SJCRH30 (cell line): Measurements from ENCODE around the gene RCSD1. TPM values are rescaled to one million over a fixed set of nuclear protein-coding genes. Genes with fewer than 3 reads are reported as not detected.
A peak's percentile ranks its signal among the peaks of the same experiment; 100 is the strongest.

Experiments used
- DNase-seq, 2 experiments: peaks; one replicate each; pipeline ENCODE4 v3.0.0-alpha.2; 2015 to 2020
- H3K27ac ChIP-seq: fragments of 250-450 bp; sonication (Bioruptor Pico); 2 replicates; pipeline ENCODE4 v1.5.1; 2020; ENCODE audit warnings: mild to moderate bottlenecking, moderate library complexity
- H3K27me3 ChIP-seq: fragments of 250-450 bp; sonication (Bioruptor Pico); 2 replicates; pipeline ENCODE4 v1.5.1; 2020; ENCODE audit warnings: mild to moderate bottlenecking, moderate library complexity
- H3K36me3 ChIP-seq: fragments of 250-450 bp; sonication (Bioruptor Pico); 2 replicates; pipeline ENCODE4 v1.5.1; 2020; ENCODE audit warnings: mild to moderate bottlenecking, moderate library complexity
- H3K4me1 ChIP-seq: fragments of 250-450 bp; sonication (Bioruptor Pico); 2 replicates; pipeline ENCODE4 v1.5.1; 2020; ENCODE audit warnings: mild to moderate bottlenecking, moderate library complexity
- H3K4me3 ChIP-seq: fragments of 250-450 bp; sonication (Bioruptor Pico); 2 replicates; pipeline ENCODE4 v1.5.1; 2020; ENCODE audit warnings: mild to moderate bottlenecking, moderate library complexity
- H3K9me3 ChIP-seq: fragments of 250-450 bp; sonication (Bioruptor Pico); replicated peaks from 2 replicates; pipeline ENCODE4 v1.5.1; 2020; ENCODE audit warnings: mild to moderate bottlenecking, moderate library complexity
- total RNA-seq: library from RNA; depleted of rRNA; stranded (reverse); fragments of >200 nt; shearing (Covaris generic); gene quantifications from 2 replicates; pipeline ENCODE4 v1.2.3, GENCODE V29; 2014

Gene RCSD1
- total RNA-seq, 1 experiment from 2014 or later: 0.16 TPM

GRCh38 chr1:167676205-167676915 lies 46.3 kb downstream of the RCSD1 start:
- no peaks in the 10 kb centered on the region for H3K4me1 ChIP-seq
- H3K36me3 ChIP-seq: no peaks in the 10 kb centered on the region
- H3K9me3 ChIP-seq: no peaks in the 10 kb centered on the region
- H3K4me3 ChIP-seq: no peak overlapping the region
- H3K27me3 ChIP-seq: no peaks in the 10 kb centered on the region
- no peak overlapping the region for H3K27ac ChIP-seq
- no peak for DNase-seq

- no peaks in the 10 kb centered on the region for H3K4me1 ChIP-seq
- H3K36me3 ChIP-seq: no peaks in the 10 kb centered on the region
- no peaks in the 10 kb centered on the region for H3K27me3 ChIP-seq
- no peak overlapping the region for H3K27ac ChIP-seq
- DNase-seq: no peak
- H3K9me3 ChIP-seq: no peaks in the 10 kb centered on the region
- no peak overlapping the region for H3K4me3 ChIP-seq
Measured at GRCh38 chr1:167676916-167677848, 47.1 kb downstream of the RCSD1 start.

GRCh38 chr1:167678422-167678821 lies 48.4 kb downstream of the RCSD1 start:
- H3K4me3 ChIP-seq: no peak overlapping the region
- H3K4me1 ChIP-seq: peaks cover 3% of the 10 kb centered on the region; the same call in 1 of the 2 replicates
- H3K27me3 ChIP-seq: no peaks in the 10 kb centered on the region
- H3K36me3 ChIP-seq: no peaks in the 10 kb centered on the region
- H3K27ac ChIP-seq: no peak overlapping the region
- DNase-seq: no peak
- no peaks in the 10 kb centered on the region for H3K9me3 ChIP-seq

GRCh38 chr1:167678838-167679237 lies 48.8 kb downstream of the RCSD1 start:
- no peak overlapping the region for H3K4me3 ChIP-seq
- H3K4me1 ChIP-seq: peaks cover 6% of the 10 kb centered on the region; the same call in 1 of the 2 replicates
- no peaks in the 10 kb centered on the region for H3K27me3 ChIP-seq
- DNase-seq: no peak
- H3K27ac ChIP-seq: no peak overlapping the region
- H3K36me3 ChIP-seq: no peaks in the 10 kb centered on the region
- no peaks in the 10 kb centered on the region for H3K9me3 ChIP-seq

GRCh38 chr1:167679714-167680113 lies 49.7 kb downstream of the RCSD1 start:
- Histone ChIP-seq H3K4me3 (no peak overlapping the region), H3K4me1 (peaks cover 11% of the 10 kb centered on the region), H3K27me3 (no peaks in the 10 kb centered on the region), H3K27ac (no peak overlapping the region), H3K9me3 (no peaks in the 10 kb centered on the region), H3K36me3 (no peaks in the 10 kb centered on the region)
- DNase-seq: no peak

GRCh38 chr1:167681024-167681423 lies 51.0 kb downstream of the RCSD1 start:
- no peaks in the 10 kb centered on the region for H3K36me3 ChIP-seq
- no peak overlapping the region for H3K27ac ChIP-seq
- H3K27me3 ChIP-seq: no peaks in the 10 kb centered on the region
- peaks cover 11% of the 10 kb centered on the region for H3K4me1 ChIP-seq
- no peaks in the 10 kb centered on the region for H3K9me3 ChIP-seq
- no peak for DNase-seq
- H3K4me3 ChIP-seq: no peak overlapping the region

GRCh38 chr1:167681451-167682098 lies 51.5 kb downstream of the RCSD1 start:
- H3K36me3 ChIP-seq: no peaks in the 10 kb centered on the region
- no peak for DNase-seq
- H3K4me1 ChIP-seq: peaks cover 11% of the 10 kb centered on the region
- no peak overlapping the region for H3K4me3 ChIP-seq
- H3K27me3 ChIP-seq: no peaks in the 10 kb centered on the region
- no peak overlapping the region for H3K27ac ChIP-seq
- no peaks in the 10 kb centered on the region for H3K9me3 ChIP-seq

GRCh38 chr1:167683226-167683625 lies 53.2 kb downstream of the RCSD1 start:
- no peaks in the 10 kb centered on the region for H3K9me3 ChIP-seq
- DNase-seq: no peak
- no peak overlapping the region for H3K27ac ChIP-seq
- peaks cover 14% of the 10 kb centered on the region for H3K4me1 ChIP-seq
- H3K36me3 ChIP-seq: no peaks in the 10 kb centered on the region
- H3K4me3 ChIP-seq: no peak overlapping the region
- no peaks in the 10 kb centered on the region for H3K27me3 ChIP-seq

- no peaks in the 10 kb centered on the region for H3K27me3 ChIP-seq
- no peaks in the 10 kb centered on the region for H3K36me3 ChIP-seq
- no peaks in the 10 kb centered on the region for H3K9me3 ChIP-seq
- DNase-seq: peak; percentile 62 to 66
- H3K4me1 ChIP-seq: peaks cover 14% of the 10 kb centered on the region
- H3K27ac ChIP-seq: no peak overlapping the region
- H3K4me3 ChIP-seq: no peak overlapping the region
Measured at GRCh38 chr1:167683641-167684502, 53.8 kb downstream of the RCSD1 start.

- H3K27me3 ChIP-seq: no peaks in the 10 kb centered on the region
- no peaks in the 10 kb centered on the region for H3K36me3 ChIP-seq
- H3K4me1 ChIP-seq: peaks cover 14% of the 10 kb centered on the region
- DNase-seq: no peak
- no peak overlapping the region for H3K27ac ChIP-seq
- no peaks in the 10 kb centered on the region for H3K9me3 ChIP-seq
- H3K4me3 ChIP-seq: no peak overlapping the region
Measured at GRCh38 chr1:167685844-167686243, 55.8 kb downstream of the RCSD1 start.

GRCh38 chr1:167687919-167688519 lies 58.0 kb downstream of the RCSD1 start:
- H3K4me1 ChIP-seq: peaks cover 14% of the 10 kb centered on the region
- no peaks in the 10 kb centered on the region for H3K27me3 ChIP-seq
- peak; percentile 59 to 88 for DNase-seq
- H3K36me3 ChIP-seq: no peaks in the 10 kb centered on the region
- H3K27ac ChIP-seq: no peak overlapping the region
- no peaks in the 10 kb centered on the region for H3K9me3 ChIP-seq
- no peak overlapping the region for H3K4me3 ChIP-seq

- no peak for DNase-seq
- Histone ChIP-seq H3K9me3 (no peaks in the 10 kb centered on the region), H3K27me3 (no peaks in the 10 kb centered on the region)
Measured at GRCh38 chr1:167689567-167689920, 59.5 kb downstream of the RCSD1 start.

GRCh38 chr1:167690053-167690452 lies 60.0 kb downstream of the RCSD1 start:
- Histone ChIP-seq H3K36me3 (no peaks in the 10 kb centered on the region), H3K9me3 (no peaks in the 10 kb centered on the region), H3K27ac (no peak overlapping the region), H3K27me3 (no peaks in the 10 kb centered on the region), H3K4me1 (peaks cover 3% of the 10 kb centered on the region; the same call in 1 of the 2 replicates), H3K4me3 (no peak overlapping the region)
- no peak for DNase-seq

More at GRCh38 chr1:167689567-167689920, 59.5 kb downstream of the RCSD1 start:
- H3K4me3 ChIP-seq: no peak overlapping the region
- no peaks in the 10 kb centered on the region for H3K36me3 ChIP-seq
- H3K4me1 ChIP-seq: peaks cover 3% of the 10 kb centered on the region; the same call in 1 of the 2 replicates
- no peak overlapping the region for H3K27ac ChIP-seq
